ENCODE results near the gene EFEMP1.

- TF ChIP-seq YY1 (IDR thresholded peaks at IDR 0.05) (no peak), CTCF (IDR thresholded peaks at IDR 0.05; ENCODE audit: low read depth, low read length, missing input control) (no peak), SP1 (IDR thresholded peaks at IDR 0.05) (no peak), MAX (IDR thresholded peaks at IDR 0.05) (no peak), JUND (IDR thresholded peaks at IDR 0.05) (no peak), RAD21 (IDR thresholded peaks at IDR 0.05) (no peak), ATF3 (IDR thresholded peaks at IDR 0.05) (no peak)
Measured at GRCh38 chr2:55966401-55967118, 43.0 kb upstream of the EFEMP1 start.
